KG1 (cell line): ENCODE measurements around the gene CAPS.
"Not testable (repeated sequence)": the region's sequence is repeated elsewhere in the genome, so short reads cannot be mapped to it uniquely, and the experiment has no call there.

Experiments
- DNase-seq: peaks from one replicate; lab custom pipeline; 2025; lab: John Stamatoyannopoulos, UW

Gene CAPS

DNA sequence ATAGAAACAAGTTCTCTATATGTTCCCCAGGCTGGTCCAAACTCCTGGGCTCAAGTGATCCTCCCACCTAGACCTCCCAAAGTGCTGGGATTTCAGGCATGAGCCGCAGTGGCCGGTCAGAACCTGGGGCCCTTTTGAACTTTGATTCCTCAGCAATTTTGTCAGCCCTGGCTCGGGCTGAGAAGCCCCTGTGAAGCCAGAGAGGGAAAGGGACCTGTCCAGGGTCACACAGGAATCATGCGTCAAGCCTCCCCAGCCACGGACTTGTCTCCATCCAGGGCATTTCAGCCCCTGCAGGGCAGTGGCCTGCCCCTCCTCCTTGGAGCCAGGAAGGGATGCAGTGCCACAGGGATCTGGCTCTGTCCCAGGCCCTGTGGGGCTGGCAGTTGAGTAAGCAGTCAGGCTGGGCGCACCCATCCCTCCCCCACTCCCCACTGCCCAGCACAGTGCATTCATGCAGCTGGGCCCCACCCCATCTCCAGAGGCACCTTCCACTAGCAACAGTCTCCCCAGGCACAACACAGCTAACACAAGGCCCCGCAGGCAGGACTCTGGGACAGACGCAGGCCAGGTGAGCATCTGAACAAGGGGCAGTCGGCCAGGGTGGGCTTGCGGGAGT lies at the start of gene CAPS:
CAPS (plus strand) TSS at position 516 of the 619 bp plus-strand sequence. CDS start 153 bp downstream, outside the sequence.
- no peak for DNase-seq

- no peak for DNase-seq
Observed at GRCh38 chr19:5864725-5865486, 49.1 kb upstream of the CAPS start.

GRCh38 chr19:5865772-5866171 lies 48.3 kb upstream of the CAPS start:
- DNase-seq, result no peak

GRCh38 chr19:5867201-5868136 lies 46.6 kb upstream of the CAPS start:
- DNase-seq, result no peak

DNA sequence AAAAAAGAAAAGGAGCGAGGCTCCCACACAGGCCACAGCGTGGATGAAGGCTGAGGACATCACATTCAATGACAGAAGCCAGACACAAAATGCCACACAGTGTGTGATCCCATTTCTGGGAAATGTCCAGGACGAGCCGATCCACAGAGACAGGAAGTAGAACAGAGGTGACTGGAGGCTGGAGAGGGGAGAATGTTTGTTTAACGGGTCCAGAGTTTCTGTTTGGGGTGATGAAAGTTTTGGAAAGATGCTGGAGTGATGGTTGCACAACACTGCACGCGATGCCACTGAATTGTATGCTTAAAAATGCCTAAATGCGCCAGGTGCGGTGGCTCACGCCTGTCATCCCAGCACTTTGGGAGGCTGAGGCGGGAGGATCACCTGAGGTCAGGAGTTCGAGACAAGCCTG lies 43.1 kb upstream of the CAPS start:
- no peak for DNase-seq

DNA sequence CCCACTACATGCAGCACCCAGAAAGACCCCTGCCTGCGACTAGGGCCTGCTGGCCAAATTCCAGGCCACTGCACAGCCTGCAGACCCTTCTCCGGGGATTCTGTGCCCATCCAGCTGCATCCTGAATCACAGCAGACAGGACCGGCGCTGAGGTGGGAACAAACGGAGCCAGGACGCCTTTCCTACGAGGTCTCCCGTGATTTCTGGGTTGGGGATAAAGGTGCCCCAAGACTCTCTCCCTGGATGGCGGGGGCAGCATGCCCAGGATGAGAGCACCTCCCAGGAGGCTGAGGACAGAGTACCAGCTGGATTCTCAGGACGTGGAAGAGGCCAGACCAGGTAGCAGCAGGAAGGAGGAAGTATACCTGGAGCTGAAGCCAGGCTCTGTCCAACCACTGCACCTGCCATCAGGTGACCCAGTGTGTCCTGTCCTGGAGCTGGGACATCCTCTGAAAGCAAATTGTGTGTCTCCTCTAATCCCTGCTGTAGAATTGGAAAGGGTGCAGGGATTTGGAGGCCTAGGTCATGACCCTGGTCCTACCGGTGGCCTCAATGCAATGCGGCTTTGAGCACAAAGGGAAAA lies 40.3 kb upstream of the CAPS start:
- no peak for DNase-seq

DNA sequence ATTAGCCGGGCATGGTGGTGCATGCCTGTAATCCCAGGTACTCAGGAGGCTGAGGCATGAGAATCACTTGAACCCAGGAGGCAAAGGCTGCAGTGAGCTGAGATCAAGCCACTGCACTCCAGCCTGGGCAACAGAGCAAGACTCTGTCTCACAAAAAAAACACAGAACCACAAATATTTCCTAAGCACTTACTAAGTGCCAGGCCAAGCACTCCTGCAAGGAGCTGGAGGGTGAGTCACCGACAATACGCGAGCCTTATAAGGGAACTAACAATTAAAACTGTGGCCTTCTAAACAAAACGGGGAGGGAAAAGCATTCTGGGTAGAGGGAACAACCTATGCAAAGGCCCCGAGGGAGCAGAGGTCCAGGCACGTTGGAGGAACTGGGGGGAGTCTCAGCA lies 39.6 kb upstream of the CAPS start:
- DNase-seq, result not testable (repeated sequence)

GRCh38 chr19:5877427-5877826 lies 36.6 kb upstream of the CAPS start:
- no peak for DNase-seq

DNA sequence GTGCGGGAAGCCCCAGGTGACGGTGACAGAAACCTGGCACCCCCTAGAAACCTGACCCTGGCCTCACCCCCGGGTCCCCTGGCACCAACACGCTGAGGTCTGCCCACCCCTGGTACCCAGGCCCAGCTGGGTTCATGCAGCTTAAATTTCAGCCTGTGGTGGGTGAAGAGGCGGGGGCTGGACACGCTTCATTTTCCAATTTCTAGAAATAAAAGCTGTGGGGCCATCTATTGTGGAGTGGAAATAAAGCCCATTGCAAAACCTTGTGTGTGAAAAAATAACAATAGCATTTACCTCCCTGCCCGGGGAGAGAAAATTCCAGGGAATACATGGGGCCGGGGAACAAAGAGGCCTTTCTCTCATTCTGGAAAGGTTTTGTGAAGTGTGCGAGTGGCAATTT lies 36.2 kb upstream of the CAPS start:
- DNase-seq, result no peak

- no peak for DNase-seq
Observed at GRCh38 chr19:5880196-5880595, 33.9 kb upstream of the CAPS start.

DNA sequence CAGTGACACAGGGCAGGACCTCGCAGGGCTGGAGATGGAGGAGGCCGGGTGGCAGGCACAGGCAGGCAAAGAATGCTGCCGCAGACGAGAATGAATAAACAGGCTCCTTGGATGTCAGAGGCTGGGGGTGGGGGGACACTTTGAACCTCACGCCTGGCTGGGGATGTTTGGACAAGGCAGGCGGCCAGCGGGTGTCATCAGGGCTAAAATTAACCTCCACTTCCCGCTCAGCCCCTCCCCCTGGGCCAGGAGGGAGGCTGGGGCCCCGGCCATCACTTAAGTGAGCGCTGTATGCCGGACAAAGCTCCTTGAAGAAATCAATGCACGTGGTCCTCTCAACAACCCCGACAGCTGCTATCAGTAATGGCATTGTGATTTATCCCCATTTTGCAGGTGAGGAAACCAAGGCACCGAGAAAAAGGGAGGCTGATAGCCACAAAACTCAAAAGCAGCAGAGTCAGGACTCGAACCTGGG lies 33.4 kb upstream of the CAPS start:
- DNase-seq, result no peak

DNA sequence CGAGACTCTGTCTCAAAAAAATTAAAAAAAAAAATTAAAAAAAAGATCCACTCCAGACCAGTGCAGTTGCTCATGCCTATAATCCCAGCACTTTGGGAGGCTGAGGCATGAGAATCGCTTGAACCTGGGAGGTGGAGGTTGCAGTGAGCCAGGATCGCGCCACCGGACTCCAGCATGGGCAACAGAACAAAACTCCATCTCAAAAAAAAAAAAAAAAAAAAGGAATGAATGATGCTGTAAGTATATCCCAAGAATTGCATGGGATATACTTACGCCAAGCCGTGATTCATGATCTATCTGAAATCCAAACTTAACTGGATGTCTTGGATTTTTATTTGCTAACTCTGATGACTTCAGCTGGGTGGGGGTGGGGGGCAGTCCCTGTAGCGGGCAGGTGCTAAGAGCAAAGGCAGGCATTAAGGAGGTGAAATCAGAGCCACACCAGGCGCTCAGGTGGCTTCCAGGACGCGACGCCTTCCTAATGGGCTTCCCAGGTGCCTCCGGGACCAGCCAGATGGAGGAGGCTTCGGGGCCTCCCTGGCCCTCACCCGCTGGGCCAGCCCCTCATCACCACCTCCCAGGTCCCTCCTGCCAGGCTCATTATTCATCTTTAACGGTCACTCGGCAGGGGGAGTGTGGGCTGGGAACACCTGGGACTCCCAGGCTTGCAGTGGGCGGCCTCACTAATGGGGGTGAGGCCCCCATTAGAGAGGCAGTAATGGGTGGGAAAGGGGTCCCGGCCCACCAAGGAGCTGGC lies 32.3 kb upstream of the CAPS start:
- DNase-seq, result no peak

DNA sequence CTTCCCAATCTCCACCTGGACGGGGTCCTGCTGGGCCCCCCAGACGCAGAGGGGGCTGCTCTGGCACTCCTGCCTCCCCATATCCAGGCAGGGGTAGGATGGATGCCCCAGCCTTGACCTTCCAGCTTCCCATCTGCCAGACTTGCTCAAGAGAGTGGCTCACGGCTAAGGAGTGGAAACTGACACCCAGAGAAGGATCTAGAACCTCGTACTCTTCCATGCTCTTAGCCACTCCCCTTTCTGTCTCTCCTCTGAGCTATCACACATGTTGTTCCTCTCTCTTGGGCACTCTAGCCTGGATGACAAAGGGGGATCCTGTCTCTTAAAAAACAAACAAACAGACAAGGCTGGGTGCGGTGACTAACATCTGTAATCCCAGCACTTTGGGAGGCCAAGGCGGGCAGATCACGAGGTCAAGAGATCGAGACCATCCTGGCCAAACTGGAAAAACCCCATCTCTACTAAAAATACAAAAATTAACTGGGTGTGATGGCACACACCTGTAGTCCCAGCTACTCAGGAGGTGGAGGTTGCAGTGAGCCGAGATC lies 31.6 kb upstream of the CAPS start:
- DNase-seq, result no peak

DNA sequence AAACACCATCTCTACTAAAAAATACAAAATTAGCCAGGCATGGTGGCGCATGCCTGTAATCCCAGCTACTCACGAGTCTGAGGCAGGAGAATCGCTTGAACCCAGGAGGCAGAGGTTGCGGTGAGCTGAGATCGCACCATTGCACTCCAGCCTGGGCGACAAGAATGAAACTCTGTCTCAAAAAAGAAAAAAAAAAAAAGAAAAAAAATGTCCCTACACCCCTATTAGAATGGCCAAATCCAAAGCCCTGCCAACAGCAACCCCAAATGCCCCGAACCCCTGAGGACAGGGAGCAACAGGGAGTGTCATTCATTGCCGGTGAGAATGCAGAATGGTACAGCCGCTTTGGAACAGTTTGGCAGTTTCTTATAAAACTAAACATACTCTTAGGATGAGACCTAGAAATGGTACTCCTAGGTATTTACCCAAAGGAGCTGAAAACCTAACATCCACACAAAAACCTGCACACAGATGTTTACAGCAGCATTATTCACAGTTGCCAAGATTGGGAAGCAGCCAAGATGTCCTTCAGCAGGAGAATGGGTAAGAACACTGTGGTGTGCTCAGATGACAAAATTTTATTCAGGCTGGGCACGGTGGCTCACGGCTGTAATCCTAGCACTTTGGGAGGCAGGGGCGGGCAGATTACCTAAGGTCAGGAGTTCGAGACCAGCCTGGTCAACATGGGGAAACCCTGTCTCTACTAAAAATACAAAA lies 30.7 kb upstream of the CAPS start:
- DNase-seq, result not testable (repeated sequence)

- DNase-seq, result not testable (repeated sequence)
Observed at GRCh38 chr19:5884065-5884811, 29.8 kb upstream of the CAPS start.

DNA sequence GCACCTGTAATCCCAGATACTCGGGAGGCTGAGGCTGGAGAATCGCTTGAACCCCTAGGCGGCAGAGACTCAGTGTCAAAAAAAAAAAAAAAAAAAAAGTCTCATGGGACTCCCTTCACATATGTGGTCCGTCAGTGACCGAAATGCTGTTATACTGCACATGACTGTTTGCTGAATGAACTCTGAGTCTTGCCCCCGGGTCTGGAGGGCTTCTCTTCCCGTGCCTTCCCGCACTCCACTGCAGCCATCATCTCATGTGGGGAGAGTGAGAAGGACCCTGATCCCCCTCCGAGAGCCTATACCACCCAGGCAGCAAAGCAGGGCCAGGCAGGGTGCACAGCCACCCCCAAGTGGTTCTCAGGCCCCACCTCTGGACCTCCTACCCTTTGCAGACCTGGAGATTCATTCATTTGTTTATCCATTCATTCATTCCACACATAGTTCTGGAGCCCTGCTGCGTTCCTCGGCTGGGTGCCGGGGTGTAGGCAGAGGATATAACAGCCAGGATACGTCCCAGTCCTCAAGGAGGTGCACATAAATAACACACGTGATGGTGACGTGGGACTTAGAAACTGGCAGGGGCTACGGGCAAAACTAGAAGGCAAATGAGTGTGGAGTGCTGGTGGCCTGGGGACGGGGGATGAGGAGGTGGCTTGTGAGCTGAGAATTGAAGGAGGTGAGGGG lies 24.6 kb upstream of the CAPS start:
- DNase-seq, result no peak

DNA sequence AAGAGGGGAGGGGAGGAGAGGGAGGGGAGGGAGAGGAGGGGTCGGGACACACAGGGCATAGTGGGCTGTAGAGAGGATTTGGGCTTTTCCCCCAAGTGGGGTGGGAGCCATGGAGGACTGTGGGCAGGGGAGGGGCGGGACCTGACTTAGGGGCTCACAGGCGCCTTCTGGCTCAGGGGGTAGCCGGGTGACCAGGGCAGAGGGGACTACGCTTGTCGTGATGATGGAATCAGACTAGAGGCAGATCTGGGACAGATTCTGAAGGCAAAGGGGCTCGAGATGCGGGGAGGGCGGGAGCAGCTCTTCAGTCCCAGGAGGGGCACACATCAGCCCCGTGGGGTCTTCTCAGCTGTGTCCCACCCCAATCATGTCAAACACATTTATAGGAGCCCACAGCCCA lies 24.0 kb upstream of the CAPS start:
- no peak for DNase-seq

DNA sequence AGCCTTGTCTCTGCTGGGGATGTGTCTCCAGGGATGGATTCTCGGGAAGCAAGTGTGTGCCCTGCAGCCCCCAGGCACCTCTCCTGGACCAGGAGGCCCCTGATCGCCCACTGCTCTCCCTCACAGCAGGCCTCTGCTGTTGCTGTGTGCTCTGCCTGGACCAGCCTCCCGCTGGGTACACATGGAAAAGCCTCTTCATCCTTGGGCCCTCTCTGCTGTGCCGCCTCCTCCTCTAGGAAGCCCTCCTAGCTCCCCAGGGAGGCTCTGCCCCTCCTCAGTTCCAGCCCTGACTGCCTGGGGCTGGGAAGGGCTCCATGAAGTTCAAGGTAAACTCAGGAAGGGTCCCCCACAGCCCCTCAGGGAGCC lies 22.5 kb upstream of the CAPS start:
- no peak for DNase-seq
